Mesendoderm (in vitro differentiated cells): ENCODE data around the gene FRMD3.

Source experiments
- DNase-seq: peaks from one replicate; pipeline ENCODE4 v3.0.0; 2013
- H2AK5ac ChIP-seq: 2 replicates; pipeline ENCODE4 v1.6.1; 2013; ENCODE audit warnings: low read length, inconsistent platforms
- H2BK120ac ChIP-seq: 2 replicates; pipeline ENCODE4 v1.6.1; 2013; ENCODE audit warnings: low read depth, mild to moderate bottlenecking, low read length, moderate library complexity, mixed read lengths
- H2BK15ac ChIP-seq: replicated peaks from 2 replicates; pipeline ENCODE4 v1.6.1; 2013; ENCODE audit warnings: low read depth, mild to moderate bottlenecking, moderate library complexity
- H2BK5ac ChIP-seq: 2 replicates; pipeline ENCODE4 v1.6.1; 2013; ENCODE audit warnings: low read length, inconsistent platforms
- H3K18ac ChIP-seq: 2 replicates; pipeline ENCODE4 v1.6.1; 2013; ENCODE audit warnings: mild to moderate bottlenecking, low read length, mixed read lengths
- H3K23ac ChIP-seq: one replicate; pipeline ENCODE4 v1.6.1; 2013; ENCODE audit warnings: low read length
- H3K27ac ChIP-seq: 2 replicates; pipeline ENCODE4 v1.5.1; 2013; ENCODE audit warnings: low read depth, mild to moderate bottlenecking, inconsistent platforms, low read length, moderate library complexity
- H3K27me3 ChIP-seq: 2 replicates; pipeline ENCODE4 v1.6.1; 2013; ENCODE audit warnings: low read length, control low read depth, mild to moderate bottlenecking, inconsistent platforms; ENCODE audit not compliant: insufficient read depth, poor library complexity
- H3K36me3 ChIP-seq: 2 replicates; pipeline ENCODE4 v1.6.1; 2013; ENCODE audit warnings: low read length, inconsistent platforms; ENCODE audit not compliant: control insufficient read depth, insufficient read depth
- H3K4ac ChIP-seq: one replicate; pipeline ENCODE4 v1.6.1; 2013; ENCODE audit warnings: low read depth, mild to moderate bottlenecking, low read length, moderate library complexity
- H3K4me1 ChIP-seq: 2 replicates; pipeline ENCODE4 v1.6.1; 2013; ENCODE audit warnings: low read depth, low read length, inconsistent platforms; ENCODE audit not compliant: control insufficient read depth
- H3K4me2 ChIP-seq: 2 replicates; pipeline ENCODE4 v1.6.1; 2013; ENCODE audit warnings: low read length
- H3K4me3 ChIP-seq: 2 replicates; pipeline ENCODE4 v1.5.1; 2013; ENCODE audit warnings: mild to moderate bottlenecking, low read length
- H3K56ac ChIP-seq: one replicate; pipeline ENCODE4 v1.6.1; 2013; ENCODE audit warnings: low read length
- H3K79me1 ChIP-seq: 2 replicates; pipeline ENCODE4 v1.6.1; 2013; ENCODE audit warnings: low read length, inconsistent platforms
- H3K79me2 ChIP-seq: 2 replicates; pipeline ENCODE4 v1.6.1; 2013; ENCODE audit warnings: mild to moderate bottlenecking, low read length; ENCODE audit not compliant: control insufficient read depth, insufficient read depth
- H3K9ac ChIP-seq: 2 replicates; pipeline ENCODE4 v1.6.1; 2013; ENCODE audit warnings: low read length, inconsistent platforms
- H4K5ac ChIP-seq: one replicate; pipeline ENCODE4 v1.6.1; 2013; ENCODE audit warnings: low read length
- H4K8ac ChIP-seq: one replicate; pipeline ENCODE4 v1.6.1; 2013; ENCODE audit warnings: low read depth, mild to moderate bottlenecking, control low read depth, low read length, moderate library complexity
- WGBS: extraction: QIAGEN DNeasy Blood & Tissue Kit; methylation state at CpG from one replicate; pipeline ENCODE4 v1.1.7; 2013; ENCODE audit warnings: low lambda C conversion rate, missing lambda C conversion rate; ENCODE audit not compliant: insufficient coverage; ENCODE audit errors: extremely low coverage; 5-methylcytosine and 5-hydroxymethylcytosine counted together

The FRMD3 gene

DNA sequence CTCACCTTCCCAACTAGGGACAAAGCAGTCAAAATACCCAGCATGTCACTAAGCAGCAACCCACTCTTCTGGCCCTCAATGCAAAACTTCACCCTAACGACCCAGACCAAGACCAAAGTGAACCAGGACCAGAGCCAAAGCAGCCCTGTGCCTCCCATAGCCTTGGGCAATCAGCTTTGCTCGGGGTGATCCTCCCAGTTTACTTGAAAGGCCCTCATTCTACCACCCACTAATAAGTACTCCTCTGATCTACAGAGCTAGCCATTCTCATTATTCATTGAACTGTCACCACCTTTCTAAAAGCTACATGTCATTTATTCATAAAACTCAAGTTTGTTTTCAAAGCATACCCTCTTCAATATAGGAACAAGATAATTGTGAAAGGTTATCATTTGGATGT, 221.0 kb downstream of the FRMD3 start:
- Histone ChIP-seq H3K4me3 (no peak overlapping the region), H3K9ac (no peak overlapping the region), H3K4ac (no peak overlapping the region), H3K79me2 (no peaks in the 10 kb centered on the region), H3K27me3 (no peaks in the 10 kb centered on the region), H4K8ac (no peak overlapping the region), H3K36me3 (no peaks in the 10 kb centered on the region), H4K5ac (no peak overlapping the region), H2BK5ac (no peak overlapping the region), H2BK120ac (no peak overlapping the region), H3K56ac (no peak overlapping the region), H3K18ac (no peak overlapping the region), H3K4me2 (no peak overlapping the region), H3K4me1 (no peaks in the 10 kb centered on the region), H3K79me1 (no peaks in the 10 kb centered on the region), H2AK5ac (no peak overlapping the region), H3K27ac (no peak overlapping the region), H2BK15ac (no peak overlapping the region), H3K23ac (no peak overlapping the region)
- WGBS, result no CpG with 5 or more reads among the region's 2 CpGs
- no peak for DNase-seq

DNA sequence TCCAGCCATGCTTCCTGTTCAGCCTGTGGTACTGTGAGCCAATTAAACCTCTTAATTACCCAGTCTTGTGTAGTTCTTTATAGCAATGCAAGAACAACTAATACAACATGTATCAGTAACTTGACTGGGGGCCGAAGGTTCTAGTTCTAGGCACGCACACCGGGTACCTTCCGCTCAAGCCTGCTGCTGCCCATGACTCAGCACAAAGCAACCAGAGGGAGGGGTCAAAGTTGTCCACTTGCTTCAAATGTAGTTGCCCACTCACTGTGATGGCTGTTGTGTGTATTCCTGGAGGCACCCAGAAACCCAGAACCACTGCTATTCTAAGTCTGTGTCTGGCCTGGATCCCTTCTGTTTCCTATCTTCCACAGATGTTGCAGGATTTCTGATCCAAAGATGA, 222.6 kb downstream of the FRMD3 start:
- H3K36me3 ChIP-seq, result no peaks in the 10 kb centered on the region
- no peak overlapping the region for H3K9ac ChIP-seq
- H3K18ac ChIP-seq, result no peak overlapping the region
- H3K27me3 ChIP-seq, result no peaks in the 10 kb centered on the region
- H4K8ac ChIP-seq, result no peak overlapping the region
- H3K27ac ChIP-seq, result no peak overlapping the region
- no peaks in the 10 kb centered on the region for H3K79me2 ChIP-seq
- H3K23ac ChIP-seq, result no peak overlapping the region
- WGBS, result no CpG with 5 or more reads among the region's 4 CpGs
- H2BK5ac ChIP-seq, result no peak overlapping the region
- no peak overlapping the region for H3K56ac ChIP-seq
- no peak for DNase-seq
- no peak overlapping the region for H4K5ac ChIP-seq
- H2BK15ac ChIP-seq, result no peak overlapping the region
- H3K4ac ChIP-seq, result no peak overlapping the region
- H3K4me2 ChIP-seq, result no peak overlapping the region
- no peak overlapping the region for H2AK5ac ChIP-seq
- H2BK120ac ChIP-seq, result no peak overlapping the region
- H3K4me3 ChIP-seq, result no peak overlapping the region
- H3K4me1 ChIP-seq, result no peaks in the 10 kb centered on the region
- no peaks in the 10 kb centered on the region for H3K79me1 ChIP-seq

DNA sequence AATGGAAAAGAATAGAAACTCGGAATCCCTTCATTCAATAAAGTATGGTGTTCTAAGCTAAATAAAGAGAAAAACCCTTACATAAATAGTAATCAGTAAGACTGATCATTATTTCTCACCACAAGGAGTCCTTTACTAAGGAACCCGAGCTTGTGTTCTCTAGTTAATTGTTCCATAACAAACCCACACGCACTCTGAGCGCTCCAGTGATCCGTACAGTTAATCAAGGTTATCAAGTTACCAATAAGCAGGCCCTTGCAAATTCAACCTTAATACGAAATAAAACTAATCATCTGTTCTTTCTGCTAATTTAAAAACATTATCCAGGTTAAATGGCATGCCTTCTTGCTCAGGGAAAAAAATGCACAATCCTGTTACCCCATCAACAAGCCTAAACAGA, 224.4 kb downstream of the FRMD3 start:
- no peak overlapping the region for H4K8ac ChIP-seq

DNA sequence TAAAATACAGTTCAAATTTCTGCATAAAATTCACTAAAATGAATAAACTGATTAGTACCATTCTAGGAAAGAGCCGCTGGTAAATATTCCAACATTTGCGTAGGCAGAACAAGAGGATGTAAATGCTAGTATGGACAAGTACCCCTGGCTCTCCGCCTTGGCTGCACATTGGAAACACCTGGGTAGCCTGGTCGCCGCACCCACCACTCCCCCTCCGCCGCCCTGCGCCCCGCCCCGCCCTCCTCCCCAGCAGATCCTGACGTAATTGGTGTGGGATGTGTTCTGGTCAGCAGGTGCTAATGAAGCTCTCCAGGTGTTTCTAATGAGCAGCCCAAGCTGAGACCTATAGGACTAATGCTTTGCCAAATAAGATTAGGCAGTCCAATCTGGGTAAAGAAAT, 225.7 kb downstream of the FRMD3 start:
- H3K23ac ChIP-seq, result no peak overlapping the region
- WGBS, result no CpG with 5 or more reads among the region's 11 CpGs
- no peak for DNase-seq

More for the DNA sequence above, 224.4 kb downstream of the FRMD3 start:
- H4K5ac ChIP-seq, result no peak overlapping the region
- H2BK5ac ChIP-seq, result no peak overlapping the region
- no peak overlapping the region for H3K27ac ChIP-seq
- no peak overlapping the region for H3K9ac ChIP-seq
- no peak overlapping the region for H3K4me2 ChIP-seq
- WGBS, result no CpG with 5 or more reads among the region's 6 CpGs
- no peak overlapping the region for H2BK15ac ChIP-seq
- H3K56ac ChIP-seq, result no peak overlapping the region
- DNase-seq, result no peak
- no peaks in the 10 kb centered on the region for H3K36me3 ChIP-seq
- no peaks in the 10 kb centered on the region for H3K79me1 ChIP-seq
- H3K4me3 ChIP-seq, result no peak overlapping the region
- no peak overlapping the region for H2BK120ac ChIP-seq
- no peaks in the 10 kb centered on the region for H3K79me2 ChIP-seq
- H3K23ac ChIP-seq, result no peak overlapping the region
- no peak overlapping the region for H2AK5ac ChIP-seq
- H3K4ac ChIP-seq, result no peak overlapping the region
- no peaks in the 10 kb centered on the region for H3K27me3 ChIP-seq
- no peaks in the 10 kb centered on the region for H3K4me1 ChIP-seq
- H3K18ac ChIP-seq, result no peak overlapping the region

DNA sequence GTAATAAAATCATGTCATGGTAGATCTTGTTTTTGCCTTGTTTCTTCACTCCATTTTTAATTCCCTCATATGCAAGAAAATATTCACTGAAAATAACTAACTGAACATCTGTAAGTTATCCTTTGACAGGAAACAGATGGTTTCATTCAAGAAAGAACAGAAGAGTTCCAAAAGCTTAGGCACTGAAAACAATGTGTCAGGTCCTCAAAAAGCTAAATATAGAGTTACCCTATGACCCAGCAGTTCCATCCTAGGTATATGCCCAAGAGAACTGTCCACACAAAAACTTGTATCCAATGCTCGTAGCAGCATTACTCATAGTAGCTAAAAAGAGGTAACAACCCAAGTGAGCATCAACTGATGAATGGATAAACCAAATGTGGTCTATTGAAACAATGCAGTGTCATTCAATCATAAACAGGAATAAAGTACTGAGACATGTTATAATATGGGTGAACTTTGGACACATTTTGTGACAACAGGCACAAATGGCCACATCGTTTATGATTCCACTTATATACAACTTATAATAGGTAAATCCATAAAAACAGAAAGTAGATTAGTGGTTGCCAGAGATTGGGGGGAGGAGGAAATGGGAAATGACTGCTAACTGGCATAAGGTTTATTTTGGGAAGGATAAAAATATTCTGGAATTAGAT, 231.0 kb downstream of the FRMD3 start:
- H3K79me1 ChIP-seq, result no peaks in the 10 kb centered on the region
- no peak overlapping the region for H3K18ac ChIP-seq
- H3K4me1 ChIP-seq, result no peaks in the 10 kb centered on the region
- no peaks in the 10 kb centered on the region for H3K27me3 ChIP-seq
- no peak overlapping the region for H2BK5ac ChIP-seq
- H4K5ac ChIP-seq, result no peak overlapping the region
- H4K8ac ChIP-seq, result no peak overlapping the region
- H3K36me3 ChIP-seq, result no peaks in the 10 kb centered on the region
- no peak overlapping the region for H2BK120ac ChIP-seq
- no peak for DNase-seq
- no peaks in the 10 kb centered on the region for H3K79me2 ChIP-seq
- H3K27ac ChIP-seq, result no peak overlapping the region
- H3K56ac ChIP-seq, result no peak overlapping the region
- no peak overlapping the region for H3K4ac ChIP-seq
- no peak overlapping the region for H3K23ac ChIP-seq
- no peak overlapping the region for H2BK15ac ChIP-seq
- H3K9ac ChIP-seq, result no peak overlapping the region
- WGBS, result no CpG with 5 or more reads among the region's 2 CpGs
- H3K4me3 ChIP-seq, result no peak overlapping the region
- H3K4me2 ChIP-seq, result no peak overlapping the region
- H2AK5ac ChIP-seq, result no peak overlapping the region

More for the DNA sequence above, 225.7 kb downstream of the FRMD3 start:
- Histone ChIP-seq H2AK5ac (no peak overlapping the region), H3K36me3 (no peaks in the 10 kb centered on the region), H3K56ac (no peak overlapping the region), H3K18ac (no peak overlapping the region), H3K9ac (no peak overlapping the region), H3K4me3 (no peak overlapping the region), H3K4me1 (no peaks in the 10 kb centered on the region), H3K4me2 (no peak overlapping the region), H2BK120ac (no peak overlapping the region), H4K8ac (no peak overlapping the region), H2BK15ac (no peak overlapping the region), H3K27me3 (no peaks in the 10 kb centered on the region), H3K27ac (no peak overlapping the region), H3K4ac (no peak overlapping the region), H3K79me2 (no peaks in the 10 kb centered on the region), H2BK5ac (no peak overlapping the region), H4K5ac (no peak overlapping the region), H3K79me1 (no peaks in the 10 kb centered on the region)

DNA sequence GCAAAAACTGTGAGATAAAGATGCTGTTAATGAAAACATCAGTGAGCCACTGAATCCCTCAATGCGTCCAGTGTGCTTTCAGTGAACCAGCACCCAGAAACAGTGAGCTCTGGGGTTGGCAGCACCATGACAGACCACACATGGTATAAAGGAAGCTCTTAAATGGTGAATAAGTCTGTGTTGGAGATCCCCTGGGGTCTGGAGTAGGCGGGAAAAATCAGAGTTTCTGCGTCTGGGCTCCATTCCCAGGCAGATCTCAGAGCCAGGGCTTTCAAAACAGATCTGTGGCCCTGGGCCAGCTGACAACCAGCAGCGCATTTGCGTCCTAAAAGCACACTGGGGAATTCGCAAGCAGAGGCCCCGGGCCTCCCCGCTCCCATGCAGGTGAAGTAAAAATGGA, 233.5 kb downstream of the FRMD3 start:
- no peaks in the 10 kb centered on the region for H3K79me2 ChIP-seq

More for the DNA sequence above, 233.5 kb downstream of the FRMD3 start:
- Histone ChIP-seq H4K5ac (no peak overlapping the region), H2BK5ac (no peak overlapping the region), H3K9ac (no peak overlapping the region), H3K4ac (no peak overlapping the region), H3K27ac (no peak overlapping the region), H4K8ac (no peak overlapping the region), H2BK120ac (no peak overlapping the region), H3K79me1 (no peaks in the 10 kb centered on the region), H2BK15ac (no peak overlapping the region), H3K56ac (no peak overlapping the region), H3K27me3 (no peaks in the 10 kb centered on the region), H3K18ac (no peak overlapping the region), H3K36me3 (no peaks in the 10 kb centered on the region), H3K4me3 (no peak overlapping the region), H3K23ac (no peak overlapping the region), H2AK5ac (no peak overlapping the region), H3K4me1 (no peaks in the 10 kb centered on the region), H3K4me2 (no peak overlapping the region)
- WGBS, result no CpG with 5 or more reads among the region's 8 CpGs
- no peak for DNase-seq
